HG02970 (cell line): ENCODE measurements around the gene JAK2.
"Not testable (repeated sequence)": the region's sequence is repeated elsewhere in the genome, so short reads cannot be mapped to it uniquely, and the experiment has no call there.

Source experiments
- ATAC-seq: cut with Tn5 transposase; IDR thresholded peaks from one replicate; pipeline ENCODE4 v1.9.1; 2021; ENCODE audit warnings: mild to moderate bottlenecking, moderate library complexity, moderate number of reproducible peaks; ENCODE audit not compliant: unreplicated experiment, low FRiP score

Gene JAK2

DNA sequence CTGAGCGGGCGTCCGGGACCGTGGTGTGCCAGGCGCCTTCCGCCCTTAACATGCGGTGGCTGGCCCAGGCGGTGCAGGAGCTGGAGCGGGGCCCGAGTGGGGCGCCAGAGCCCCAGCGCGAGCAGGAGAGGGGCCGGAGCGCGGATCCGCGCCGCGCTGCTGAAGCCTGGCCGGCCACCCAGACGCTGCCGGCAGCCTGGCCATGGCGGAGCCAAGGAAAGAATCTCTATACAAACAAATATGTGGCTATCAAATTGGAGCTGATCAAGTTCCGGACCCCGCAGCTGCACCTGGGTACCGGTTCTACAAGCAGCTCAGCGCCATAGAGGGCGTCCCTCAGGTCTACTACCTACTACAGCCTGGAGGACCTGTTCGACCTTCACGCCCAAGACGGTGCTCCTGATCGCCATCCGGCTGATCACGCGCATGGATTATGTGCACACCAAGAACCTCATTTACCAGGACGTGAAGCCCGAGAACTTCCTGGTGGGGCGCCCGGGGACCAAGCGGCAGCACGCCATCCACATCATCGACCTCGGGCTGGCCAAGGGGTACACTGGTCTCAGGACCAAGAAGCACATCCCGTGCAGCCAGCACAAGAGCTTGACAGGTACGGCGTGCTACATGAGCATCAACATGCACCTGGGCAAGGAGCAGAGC, 55.8 kb downstream of the JAK2 start:
- ATAC-seq = no peak

DNA sequence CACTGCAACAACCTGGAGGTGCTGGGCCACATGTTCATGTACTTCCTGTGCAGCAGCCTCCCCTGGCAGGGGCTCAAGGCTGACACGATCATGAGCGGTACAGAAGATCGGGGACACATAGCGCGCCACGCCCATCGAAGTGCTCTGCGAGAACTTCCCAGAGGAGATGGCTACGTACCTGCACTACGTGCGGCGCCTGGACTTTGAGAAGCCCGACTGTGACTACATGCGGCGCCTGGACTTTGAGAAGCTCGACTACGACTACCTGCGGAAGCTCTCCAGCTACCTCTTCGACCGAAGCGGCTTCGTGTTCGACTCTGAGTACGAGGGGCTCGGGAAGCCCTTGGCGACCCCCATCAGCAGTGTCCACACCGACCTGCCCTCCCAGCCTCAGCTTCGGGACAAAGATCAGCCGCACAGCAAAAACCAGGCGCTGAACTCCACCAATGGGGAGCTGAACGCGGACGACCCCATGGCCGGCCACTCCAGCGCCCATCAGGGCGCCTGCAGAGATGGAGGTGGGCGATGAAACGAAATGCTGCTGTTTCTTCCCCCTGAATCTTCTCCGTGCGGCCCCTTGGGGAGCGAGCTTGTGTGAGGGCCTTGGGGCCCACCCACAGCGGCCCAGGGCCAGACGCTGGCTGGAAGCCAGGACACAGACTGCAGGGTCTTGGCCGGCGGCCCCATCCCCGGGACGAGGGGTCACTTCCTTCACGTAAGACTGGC, 56.5 kb downstream of the JAK2 start:
- ATAC-seq = no peak

- ATAC-seq = no peak
Observed at GRCh38 chr9:5042661-5043178, 57.6 kb downstream of the JAK2 start.

DNA sequence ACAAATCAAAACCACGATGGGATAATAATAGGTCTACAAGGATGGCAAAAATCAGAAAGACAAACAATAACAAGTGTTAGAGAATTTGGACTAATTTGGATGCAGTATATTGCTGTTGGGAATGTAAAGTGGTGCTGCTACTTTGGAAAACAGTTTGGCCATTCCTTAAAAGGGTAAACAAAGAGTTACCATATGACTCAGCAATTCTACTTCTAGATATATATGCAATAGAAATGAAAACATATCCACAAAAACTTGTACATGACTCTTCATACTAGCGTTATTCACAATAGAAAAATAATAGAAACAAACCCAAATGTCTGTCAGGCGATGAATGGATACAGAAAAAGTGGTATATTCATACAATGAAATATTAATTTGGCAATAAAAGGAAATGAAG, 58.3 kb downstream of the JAK2 start:
- no peak for ATAC-seq

- ATAC-seq = no peak
Observed at GRCh38 chr9:5044160-5044559, 59.1 kb downstream of the JAK2 start.

- ATAC-seq = no peak
Observed at GRCh38 chr9:5052838-5053237, 67.8 kb downstream of the JAK2 start.

DNA sequence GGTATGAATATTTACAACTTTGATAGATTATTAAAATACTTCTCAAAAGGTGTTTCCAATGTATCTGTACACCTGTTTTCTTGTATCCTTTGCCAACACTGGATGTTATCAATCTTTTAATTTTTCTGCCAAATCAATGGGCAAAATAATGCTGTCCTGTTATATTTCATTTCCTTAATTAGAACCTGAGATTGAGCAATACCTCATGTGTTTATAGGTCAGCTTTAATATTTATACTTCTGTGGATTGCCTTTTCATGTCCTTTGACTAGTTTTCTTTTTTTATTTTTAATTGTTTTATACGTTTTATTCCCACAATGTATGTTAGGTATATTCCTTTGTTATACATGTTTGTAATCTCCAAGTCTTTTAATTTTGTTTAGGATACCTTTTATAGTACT, 77.6 kb downstream of the JAK2 start:
- ATAC-seq = no peak

- ATAC-seq = no peak
Observed at GRCh38 chr9:5072871-5073270, 87.8 kb downstream of the JAK2 start.

DNA sequence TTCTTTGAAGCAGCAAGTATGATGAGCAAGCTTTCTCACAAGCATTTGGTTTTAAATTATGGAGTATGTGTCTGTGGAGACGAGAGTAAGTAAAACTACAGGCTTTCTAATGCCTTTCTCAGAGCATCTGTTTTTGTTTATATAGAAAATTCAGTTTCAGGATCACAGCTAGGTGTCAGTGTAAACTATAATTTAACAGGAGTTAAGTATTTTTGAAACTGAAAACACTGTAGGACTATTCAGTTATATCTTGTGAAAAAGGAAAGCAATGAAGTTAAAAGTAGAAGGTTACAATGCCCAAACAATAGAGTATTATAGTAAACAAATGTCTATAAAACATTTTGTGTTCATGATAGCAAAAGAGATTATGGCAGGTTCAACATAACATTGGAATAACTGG, 88.6 kb downstream of the JAK2 start:
- no peak for ATAC-seq

DNA sequence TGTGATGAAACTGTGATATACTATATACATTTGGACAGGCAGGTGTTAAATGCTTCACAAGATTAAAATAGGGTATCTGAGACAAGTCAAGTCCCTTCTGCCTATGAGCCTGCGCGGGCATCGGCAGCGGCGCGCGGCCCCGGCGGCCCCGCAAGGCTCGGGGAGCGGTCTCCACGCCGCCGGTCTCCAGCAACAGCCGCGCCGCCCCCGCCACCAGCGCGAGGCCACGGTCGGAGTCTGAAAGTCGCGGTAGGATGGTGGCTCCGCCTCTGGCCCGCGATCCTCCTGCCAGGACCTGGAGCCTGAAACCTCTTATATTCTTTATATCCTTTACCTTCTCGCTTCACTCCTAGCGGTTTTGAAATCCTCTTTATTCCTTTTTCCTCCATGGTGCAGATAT, 100.9 kb downstream of the JAK2 start:
- no peak for ATAC-seq

GRCh38 chr9:5089737-5090136, 104.7 kb downstream of the JAK2 start:
- ATAC-seq = no peak

- no peak for ATAC-seq
Observed at GRCh38 chr9:5095795-5096194, 110.7 kb downstream of the JAK2 start.

GRCh38 chr9:5099466-5099865, 114.4 kb downstream of the JAK2 start:
- no peak for ATAC-seq

- ATAC-seq = not testable (repeated sequence)
Observed at GRCh38 chr9:5101127-5101526, 116.1 kb downstream of the JAK2 start.

- not testable (repeated sequence) for ATAC-seq
Observed at GRCh38 chr9:5106517-5106916, 121.4 kb downstream of the JAK2 start.

DNA sequence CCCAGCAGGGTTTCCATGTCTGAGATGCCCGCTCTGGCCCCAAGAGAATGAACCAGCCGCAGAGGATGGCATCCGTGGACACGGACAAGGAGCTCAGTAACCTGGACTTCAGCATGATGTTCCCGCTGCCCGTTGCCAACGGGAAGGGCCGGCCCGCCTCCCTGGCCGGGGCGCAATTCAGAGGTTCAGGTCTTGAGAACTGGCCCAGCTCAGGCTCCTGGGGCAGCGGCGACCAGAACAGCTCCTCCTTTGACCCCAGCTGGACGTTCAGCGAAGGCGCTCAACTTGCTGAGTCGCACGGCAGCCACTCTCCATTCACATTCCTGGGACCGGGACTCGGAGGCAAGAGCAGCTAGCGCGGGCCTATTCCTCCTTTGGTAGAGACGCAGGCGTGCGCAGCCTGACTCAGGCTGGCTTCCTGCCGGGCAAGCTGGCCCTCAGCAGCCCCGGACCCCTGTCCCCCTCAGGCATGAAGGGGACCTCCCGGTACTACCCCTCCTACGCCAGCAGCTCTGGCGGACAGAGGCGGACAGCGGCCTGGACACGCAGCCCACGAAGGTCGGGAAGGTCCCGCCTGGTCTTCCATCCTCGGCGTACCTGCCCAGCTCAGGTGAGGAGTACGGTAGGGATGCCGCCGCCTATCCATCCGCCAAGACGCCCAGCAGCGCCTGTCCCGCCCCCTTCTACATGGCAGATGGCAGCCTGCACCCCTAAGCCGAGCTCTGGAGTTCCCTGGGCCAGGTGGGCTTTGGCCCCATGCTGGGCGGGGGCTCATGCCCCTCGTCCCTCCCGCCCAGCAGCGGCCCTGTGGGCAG, 126.0 kb downstream of the JAK2 start:
- ATAC-seq = no peak

DNA sequence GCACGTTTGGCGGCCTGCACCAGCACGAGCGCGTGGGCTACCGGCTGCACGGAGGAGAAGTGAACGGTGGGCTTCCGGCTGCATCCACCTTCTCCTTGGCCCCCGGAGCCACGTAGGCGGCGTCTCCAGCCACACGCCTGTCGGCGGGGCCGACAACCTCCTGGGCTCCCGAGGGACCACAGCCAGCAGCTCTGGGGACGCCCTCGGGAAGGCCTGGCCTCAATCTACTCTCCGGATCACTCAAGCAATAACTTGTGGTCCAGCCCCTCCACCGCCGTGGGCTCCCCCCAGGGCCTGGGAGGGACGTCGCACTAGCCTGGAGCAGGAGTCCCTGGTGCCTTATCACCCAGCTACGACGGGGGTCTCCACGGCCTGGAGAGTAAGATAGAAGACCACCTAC, 126.6 kb downstream of the JAK2 start:
- no peak for ATAC-seq

- no peak for ATAC-seq
Observed at GRCh38 chr9:5112109-5112592, 127.1 kb downstream of the JAK2 start.

DNA sequence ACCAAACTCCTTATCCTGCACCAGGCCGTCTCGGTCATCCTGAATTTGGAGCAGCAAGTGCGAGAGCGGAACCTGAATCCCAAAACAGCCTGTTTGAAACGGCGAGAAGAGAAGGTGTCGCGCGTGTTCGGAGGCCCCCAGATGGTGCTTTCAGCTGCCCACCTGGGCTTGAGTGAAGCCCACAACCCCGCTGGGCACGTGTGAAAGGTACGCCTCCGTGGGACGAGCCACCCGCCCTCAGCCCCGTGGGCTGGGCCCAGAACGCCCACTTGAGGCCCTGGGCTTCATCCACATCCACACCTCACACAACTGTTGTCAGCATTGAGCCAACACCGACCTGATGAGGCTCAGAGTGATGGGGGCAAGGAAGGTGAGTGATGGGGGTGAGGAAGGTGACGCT, 127.6 kb downstream of the JAK2 start:
- no peak for ATAC-seq

DNA sequence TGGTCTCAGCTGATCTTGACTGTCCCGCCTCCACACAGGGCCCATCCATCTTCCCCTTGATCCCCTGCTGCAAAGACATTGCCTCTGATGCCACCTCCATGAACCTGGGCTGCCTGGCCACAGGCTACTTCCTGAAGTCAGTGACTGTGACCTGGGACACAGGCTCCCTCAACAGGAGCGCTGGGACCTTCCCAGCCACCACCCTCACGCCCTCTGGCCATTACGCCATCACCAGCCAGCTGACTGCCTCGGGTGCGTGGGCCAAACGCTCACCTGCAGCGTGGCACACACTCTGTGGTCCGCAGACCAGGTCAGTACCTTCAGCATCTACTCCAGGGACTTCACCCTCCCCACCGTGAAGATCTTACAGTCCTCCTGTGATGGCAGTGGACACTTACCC, 128.5 kb downstream of the JAK2 start:
- no peak for ATAC-seq
